Measurements from ENCODE around the gene C6.
"Not testable (repeated sequence)": the region's sequence is repeated elsewhere in the genome, so short reads cannot be mapped to it uniquely, and the experiment has no call there.

The C6 gene

GRCh38 chr5:41213340-41213739 lies at the start of gene C6:
TSS of gene C6 (minus strand) at chr5:41213532. CDS start at chr5:41203230, 10,302 bp downstream.
- H3K4me3 ChIP-seq (ENCODE audit: low read depth, low read length), result no peak within 1 kb of the TSS

- no peak overlapping the region for H3K4me3 ChIP-seq (ENCODE audit: low read depth, low read length)
Observed at GRCh38 chr5:41256400-41256799, 43.1 kb upstream of the C6 start.

GRCh38 chr5:41253109-41253508 lies 39.8 kb upstream of the C6 start:
- H3K4me3 ChIP-seq (ENCODE audit: low read depth, low read length), result no peak overlapping the region

- H3K4me3 ChIP-seq (ENCODE audit: low read depth, low read length), result no peak overlapping the region
Observed at GRCh38 chr5:41252036-41252435, 38.7 kb upstream of the C6 start.

GRCh38 chr5:41250351-41250987 lies 37.1 kb upstream of the C6 start:
- H3K4me3 ChIP-seq (ENCODE audit: low read depth, low read length), result no peak overlapping the region

GRCh38 chr5:41247135-41247534 lies 33.8 kb upstream of the C6 start:
- H3K4me3 ChIP-seq (ENCODE audit: low read depth, low read length), result no peak overlapping the region

GRCh38 chr5:41246376-41246775 lies 33.0 kb upstream of the C6 start:
- no peak overlapping the region for H3K4me3 ChIP-seq (ENCODE audit: low read depth, low read length)

GRCh38 chr5:41243558-41243957 lies 30.2 kb upstream of the C6 start:
- no peak overlapping the region for H3K4me3 ChIP-seq (ENCODE audit: low read depth, low read length)

GRCh38 chr5:41240985-41241384 lies 27.7 kb upstream of the C6 start:
- no peak overlapping the region for H3K4me3 ChIP-seq (ENCODE audit: low read depth, low read length)

GRCh38 chr5:41240390-41240789 lies 27.1 kb upstream of the C6 start:
- H3K4me3 ChIP-seq (ENCODE audit: low read depth, low read length), result no peak overlapping the region

GRCh38 chr5:41234475-41234874 lies 21.1 kb upstream of the C6 start:
- H3K4me3 ChIP-seq (ENCODE audit: low read depth, low read length), result no peak overlapping the region

- no peak overlapping the region for H3K4me3 ChIP-seq (ENCODE audit: low read depth, low read length)
Observed at GRCh38 chr5:41232797-41233196, 19.5 kb upstream of the C6 start.

GRCh38 chr5:41230276-41230675 lies 16.9 kb upstream of the C6 start:
- H3K4me3 ChIP-seq (ENCODE audit: low read depth, low read length), result not testable (repeated sequence)

- no peak overlapping the region for H3K4me3 ChIP-seq (ENCODE audit: low read depth, low read length)
Observed at GRCh38 chr5:41223962-41224361, 10.6 kb upstream of the C6 start.

- H3K4me3 ChIP-seq (ENCODE audit: low read depth, low read length), result no peak overlapping the region
Observed at GRCh38 chr5:41219658-41220269, 6.4 kb upstream of the C6 start.

GRCh38 chr5:41218929-41219657 lies 5.8 kb upstream of the C6 start:
- H3K4me3 ChIP-seq (ENCODE audit: low read depth, low read length), result no peak overlapping the region

- H3K4me3 ChIP-seq (ENCODE audit: low read depth, low read length), result no peak overlapping the region
Observed at GRCh38 chr5:41214182-41214581, 850 bp upstream of the C6 start.

GRCh38 chr5:41212935-41213334 lies 397 bp downstream of the C6 start:
- H3K4me3 ChIP-seq (ENCODE audit: low read depth, low read length), result no peak overlapping the region

GRCh38 chr5:41211417-41211816 lies 1.9 kb downstream of the C6 start:
- no peak overlapping the region for H3K4me3 ChIP-seq (ENCODE audit: low read depth, low read length)

GRCh38 chr5:41205475-41205874 lies 7.9 kb downstream of the C6 start:
- not testable (repeated sequence) for H3K4me3 ChIP-seq (ENCODE audit: low read depth, low read length)

- no peak overlapping the region for H3K4me3 ChIP-seq (ENCODE audit: low read depth, low read length)
Observed at GRCh38 chr5:41203033-41203432, 10.3 kb downstream of the C6 start.

- H3K4me3 ChIP-seq (ENCODE audit: low read depth, low read length), result no peak overlapping the region
Observed at GRCh38 chr5:41201082-41201772, 12.1 kb downstream of the C6 start.
